Lung (tissue), 12 donors: ENCODE measurements around the gene CSK. TPM values are rescaled to one million over a fixed set of nuclear protein-coding genes. Genes with fewer than 3 reads are reported as not detected.

Experiments
- ATAC-seq: fragments of 200-7000 bp; cut with Tn5 transposase; one replicate; pipeline ENCODE4 v1.9.1; 2020; ENCODE audit warnings: moderate number of reproducible peaks; ENCODE audit not compliant: insufficient read depth, low FRiP score
- DNase-seq, 3 donors: peaks; one replicate each; pipeline ENCODE4 v3.0.0-alpha.2; 2013 to 2017
- H3K27ac ChIP-seq, 2 donors: one replicate each; pipeline ENCODE4 v1.5.1; 2013; ENCODE audit warnings: mild to moderate bottlenecking in 2 of 2, moderate library complexity in 2 of 2, control low read depth in 1 of 2, inconsistent platforms in 1 of 2, low read depth in 1 of 2, low read length in 1 of 2
- H3K27me3 ChIP-seq, 3 donors: one replicate each; pipeline ENCODE4 v1.5.1; 2013; ENCODE audit warnings: low read length in 2 of 3; ENCODE audit not compliant: control insufficient read depth in 3 of 3, insufficient read depth in 3 of 3
- H3K36me3 ChIP-seq, 4 donors: one replicate each; pipeline ENCODE4 v1.5.1; 2013; ENCODE audit warnings: low read length in 4 of 4, mild to moderate bottlenecking in 1 of 4, moderate library complexity in 1 of 4; ENCODE audit not compliant: control insufficient read depth in 4 of 4, insufficient read depth in 4 of 4
- H3K4me1 ChIP-seq, 5 donors: one replicate each; pipeline ENCODE4 v1.5.1; 2013; ENCODE audit warnings: low read length in 5 of 5, mild to moderate bottlenecking in 2 of 5, moderate library complexity in 1 of 5; ENCODE audit not compliant: control insufficient read depth in 5 of 5, insufficient read depth in 5 of 5
- H3K4me3 ChIP-seq: one replicate; pipeline ENCODE4 v1.5.1; 2013; ENCODE audit warnings: mild to moderate bottlenecking, control low read depth, moderate library complexity
- H3K9ac ChIP-seq, 2 donors: one replicate each; pipeline ENCODE4 v1.5.1; 2013; ENCODE audit warnings: low read length in 2 of 2, control low read depth in 1 of 2; ENCODE audit not compliant: insufficient read depth in 1 of 2
- H3K9me3 ChIP-seq, 4 donors: one replicate each; pipeline ENCODE4 v1.5.1; 2013; ENCODE audit warnings: low read length in 3 of 4, mild to moderate bottlenecking in 1 of 4, moderate library complexity in 1 of 4; ENCODE audit not compliant: control insufficient read depth in 4 of 4, insufficient read depth in 3 of 4
- WGBS, 2 donors: extraction: QIAGEN DNeasy Blood & Tissue Kit; methylation state at CpG; one replicate each; pipeline ENCODE4 v1.1.7; 2013; 5-methylcytosine and 5-hydroxymethylcytosine counted together
- polyA plus RNA-seq, 2 donors: library from polyadenylated mRNA; stranded (reverse); fragments of 200-250 nt; gene quantifications; one replicate each; pipeline ENCODE4 v1.2.1, GENCODE V29; 2013
- total RNA-seq, 2 donors: library from RNA; depleted of rRNA in 1 of 2; stranded (reverse); fragments of >200 nt in 1 of 2; gene quantifications; one replicate each; pipeline ENCODE4 v1.2.1, GENCODE V29; 2014 to 2021
- TF ChIP-seq, protein P1 (sequence below): IDR thresholded peaks from 2 replicates; pipeline ENCODE4 v1.5.1; 2012; ENCODE audit warnings: mild to moderate bottlenecking; ENCODE audit errors: control extremely low read depth, extremely low read depth
- donor health status: control.
- donor health status: control.
- donor health status: Bipolar disorder and iron deficiency.
- donor health status: healthy.
- donor health status: DM: yes; HTN: yes; CAD: no.

Gene CSK
- total and polyA plus RNA-seq, 4 donors: 39.7 to 99.1 (median 61.9) TPM

DNA sequence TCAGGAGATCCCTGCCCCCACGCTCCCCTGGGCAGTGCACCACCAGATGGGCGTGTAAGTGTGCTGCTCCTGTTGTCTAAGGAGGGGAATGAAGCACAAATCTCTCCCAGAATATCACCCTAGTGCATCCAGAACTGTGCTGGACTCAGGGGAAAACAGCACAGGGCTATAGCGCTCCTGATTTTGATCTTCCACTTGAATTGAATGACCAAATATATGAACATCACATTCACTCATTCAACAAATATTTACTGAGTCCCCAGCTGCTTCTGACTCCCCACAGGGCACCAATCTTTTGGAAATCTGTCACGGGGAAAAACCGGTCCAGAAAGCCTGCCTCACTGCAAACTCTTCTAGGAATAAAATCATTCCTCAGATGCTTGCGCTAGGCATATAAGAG, 47.0 kb downstream of the CSK start:
- H3K4me1 ChIP-seq: peaks cover 0 to 2% (median 0%) of the 10 kb centered on the region in 5 donors
- no peak overlapping the region for H3K9ac ChIP-seq
- TF ChIP-seq, protein P1, sequence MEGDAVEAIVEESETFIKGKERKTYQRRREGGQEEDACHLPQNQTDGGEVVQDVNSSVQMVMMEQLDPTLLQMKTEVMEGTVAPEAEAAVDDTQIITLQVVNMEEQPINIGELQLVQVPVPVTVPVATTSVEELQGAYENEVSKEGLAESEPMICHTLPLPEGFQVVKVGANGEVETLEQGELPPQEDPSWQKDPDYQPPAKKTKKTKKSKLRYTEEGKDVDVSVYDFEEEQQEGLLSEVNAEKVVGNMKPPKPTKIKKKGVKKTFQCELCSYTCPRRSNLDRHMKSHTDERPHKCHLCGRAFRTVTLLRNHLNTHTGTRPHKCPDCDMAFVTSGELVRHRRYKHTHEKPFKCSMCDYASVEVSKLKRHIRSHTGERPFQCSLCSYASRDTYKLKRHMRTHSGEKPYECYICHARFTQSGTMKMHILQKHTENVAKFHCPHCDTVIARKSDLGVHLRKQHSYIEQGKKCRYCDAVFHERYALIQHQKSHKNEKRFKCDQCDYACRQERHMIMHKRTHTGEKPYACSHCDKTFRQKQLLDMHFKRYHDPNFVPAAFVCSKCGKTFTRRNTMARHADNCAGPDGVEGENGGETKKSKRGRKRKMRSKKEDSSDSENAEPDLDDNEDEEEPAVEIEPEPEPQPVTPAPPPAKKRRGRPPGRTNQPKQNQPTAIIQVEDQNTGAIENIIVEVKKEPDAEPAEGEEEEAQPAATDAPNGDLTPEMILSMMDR: no peak
- DNase-seq: no peak
- no peaks in the 10 kb centered on the region for H3K36me3 ChIP-seq
- no peaks in the 10 kb centered on the region for H3K9me3 ChIP-seq
- WGBS, 2 donors: 66 to 81% methylated on average over 6 of the region's 6 CpGs
- no peak overlapping the region for H3K4me3 ChIP-seq
- H3K27ac ChIP-seq: no peak overlapping the region
- H3K27me3 ChIP-seq: peaks cover 0 to 31% (median 13%) of the 10 kb centered on the region in 3 donors
- ATAC-seq: no peak

DNA sequence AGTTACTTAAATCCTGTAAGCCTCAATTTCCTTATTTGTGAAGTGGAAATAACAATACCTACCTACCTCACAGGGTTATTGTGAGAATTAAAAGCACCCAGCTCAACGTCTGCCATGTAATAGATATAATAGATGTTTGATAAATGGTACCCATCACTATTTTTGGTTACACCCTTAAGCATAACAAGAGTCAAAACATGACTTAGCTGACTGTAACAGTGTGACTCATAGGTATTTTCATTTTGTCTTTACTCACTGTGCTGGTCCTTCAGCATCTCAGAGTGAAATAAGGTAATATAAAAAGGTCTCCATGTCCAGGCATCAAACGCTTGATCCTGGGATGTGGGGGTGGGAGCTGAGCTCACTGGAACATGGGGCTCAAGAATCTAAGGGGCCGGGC, 47.6 kb downstream of the CSK start:
- peaks cover 0 to 31% (median 13%) of the 10 kb centered on the region in 3 donors for H3K27me3 ChIP-seq
- H3K27ac ChIP-seq: no peak overlapping the region
- no peaks in the 10 kb centered on the region for H3K9me3 ChIP-seq
- TF ChIP-seq, protein P1: no peak
- no peak for DNase-seq
- ATAC-seq: no peak
- no peaks in the 10 kb centered on the region for H3K36me3 ChIP-seq
- no peak overlapping the region for H3K4me3 ChIP-seq
- WGBS, 2 donors: 74 to 76% methylated on average over 3 of the region's 3 CpGs
- no peak overlapping the region for H3K9ac ChIP-seq
- H3K4me1 ChIP-seq: peaks cover 0 to 2% (median 0%) of the 10 kb centered on the region in 5 donors

DNA sequence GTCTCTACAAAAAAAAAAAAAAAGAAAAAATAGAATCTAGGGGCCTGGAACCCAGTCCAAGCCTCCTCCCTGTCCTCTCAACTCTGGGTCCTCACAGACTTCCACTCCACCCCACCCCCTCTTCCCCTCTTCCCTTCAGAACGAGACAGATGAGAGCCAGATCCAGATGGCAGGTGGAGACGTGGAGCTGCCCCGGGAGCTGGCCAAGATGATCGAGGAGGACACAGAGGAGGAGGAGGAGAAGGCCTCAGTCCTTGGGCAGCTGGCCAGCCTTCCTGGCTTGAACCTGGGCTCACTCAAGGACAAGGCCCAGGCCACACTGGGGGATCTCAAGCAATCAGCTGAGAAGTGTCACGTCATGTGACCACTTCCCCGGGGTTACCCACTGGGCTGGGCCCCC, 48.1 kb downstream of the CSK start:
- Histone ChIP-seq H3K9me3 (no peaks in the 10 kb centered on the region), H3K27ac (no peak overlapping the region), H3K4me3 (no peak overlapping the region), H3K36me3 (no peaks in the 10 kb centered on the region), H3K9ac (no peak overlapping the region), H3K27me3 (peaks cover 0 to 31% (median 13%) of the 10 kb centered on the region in 3 donors), H3K4me1 (peaks cover 0 to 2% (median 0%) of the 10 kb centered on the region in 5 donors)
- TF ChIP-seq, protein P1: no peak
- ATAC-seq (no peak), DNase-seq (no peak)
- WGBS, 2 donors: 52 to 75% methylated on average over 6 of the region's 6 CpGs

DNA sequence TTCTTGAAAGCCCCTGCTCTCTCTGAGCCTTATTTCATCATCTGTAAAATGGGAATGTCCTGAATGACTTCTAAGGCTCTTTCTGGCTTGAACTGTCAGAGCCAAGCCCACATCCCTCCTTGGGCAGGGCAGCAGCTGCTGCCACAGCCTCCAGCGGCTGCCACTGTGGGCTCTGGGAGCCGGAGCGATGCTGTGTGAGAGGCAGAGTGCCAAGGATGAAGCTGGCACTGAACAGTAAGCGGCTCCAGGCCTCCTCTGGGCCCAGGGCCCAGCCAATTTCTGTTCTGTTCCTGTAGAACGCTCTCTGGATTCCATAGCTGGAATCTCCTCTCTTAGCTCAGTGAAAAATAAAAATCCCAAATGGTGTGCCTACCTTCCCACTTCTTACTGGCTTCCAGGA, 49.0 kb downstream of the CSK start:
- Histone ChIP-seq H3K9ac (no peak overlapping the region), H3K4me3 (no peak overlapping the region), H3K27ac (no peak overlapping the region), H3K36me3 (no peaks in the 10 kb centered on the region), H3K27me3 (peaks cover 0 to 27% (median 13%) of the 10 kb centered on the region in 3 donors), H3K9me3 (no peaks in the 10 kb centered on the region), H3K4me1 (peaks cover 0 to 2% (median 0%) of the 10 kb centered on the region in 5 donors)
- no peak for ATAC-seq
- WGBS, 2 donors: 77 to 88% methylated on average over 5 of the region's 5 CpGs
- DNase-seq: no peak
- TF ChIP-seq, protein P1: no peak
